Vagina (tissue), 2 donors: ENCODE measurements around the gene ZNF248. TPM values are rescaled to one million over a fixed set of nuclear protein-coding genes. Genes with fewer than 3 reads are reported as not detected.
A peak's percentile ranks its signal among the peaks of the same experiment; 100 is the strongest.

Experiments used
- DNase-seq, 2 donors: peaks; one replicate each; pipeline ENCODE4 v3.0.0-alpha.2; 2017; ENCODE audit errors: extremely low spot score in 2 of 2
- H3K27ac ChIP-seq: fragments of 200-600 bp; sonication (generic); one replicate; pipeline ENCODE4 v1.5.1; 2019
- H3K27me3 ChIP-seq: fragments of 200-600 bp; sonication (generic); one replicate; pipeline ENCODE4 v1.5.1; 2019
- H3K36me3 ChIP-seq, 2 donors: fragments of 200-600 bp; sonication (generic); one replicate each; pipeline ENCODE4 v1.5.1; 2017 to 2019
- H3K4me1 ChIP-seq: fragments of 200-600 bp; sonication (generic); one replicate; pipeline ENCODE4 v1.5.1; 2019
- H3K4me3 ChIP-seq, 2 donors: fragments of 200-600 bp; sonication (generic); 1 replicate in 1 of 2; 2 replicates in 1 of 2; pipeline ENCODE4 v1.5.1; 2016 to 2019
- H3K9me3 ChIP-seq: fragments of 200-600 bp; sonication (generic); one replicate; pipeline ENCODE4 v1.5.1; 2019
- CTCF ChIP-seq, 3 experiments: fragments of 450-650 bp in 2 of 3; fragments of 200-600 bp in 1 of 3; sonication (generic) in 1 of 3; IDR thresholded peaks; one replicate each; pipeline ENCODE4 v1.5.1; 2017 to 2019; ENCODE audit warnings: antibody characterized with exemption in 3 of 3, mild to moderate bottlenecking in 2 of 3, moderate library complexity in 2 of 3
- POLR2A ChIP-seq, 2 donors: fragments of 450-650 bp; IDR thresholded peaks; one replicate each; pipeline ENCODE4 v1.6.1; 2017; ENCODE audit warnings: antibody characterized with exemption in 2 of 2, mild to moderate bottlenecking in 2 of 2, moderate library complexity in 2 of 2
- POLR2AphosphoS5 ChIP-seq, 2 donors: sonication (generic); formaldehyde crosslinking; IDR thresholded peaks; one replicate each; pipeline ENCODE4 v1.9.0; 2017; ENCODE audit warnings: antibody characterized with exemption in 2 of 2, mild to moderate bottlenecking in 2 of 2, low read depth in 1 of 2; ENCODE audit not compliant: insufficient read depth in 1 of 2
- intact Hi-C: fragments of 100-400 bp; cut with DNase I; formaldehyde crosslinking; loops from one replicate; pipeline ENCODE4 v1.15.1; 2023
- total RNA-seq: library from RNA; depleted of rRNA; stranded (reverse); fragments of >200 nt; gene quantifications from one replicate; pipeline ENCODE4 v1.2.3, GENCODE V29; 2016

ZNF248 gene
- total RNA-seq, 1 donor from 2014 or later: 17.7 TPM

- Histone ChIP-seq H3K36me3 (no peaks in the 10 kb centered on the region), H3K9me3 (no peaks in the 10 kb centered on the region), H3K4me3 (peak overlapping the region in 1 of 2 donors; percentile 19), H3K27me3 (no peaks in the 10 kb centered on the region), H3K4me1 (peaks cover 39% of the 10 kb centered on the region), H3K27ac (peak overlapping the region; percentile 4)
- intact Hi-C loops: no loop called here
- no peak for DNase-seq
- TF ChIP-seq POLR2AphosphoS5 (IDR thresholded peaks at IDR 0.05; ENCODE audit: insufficient read depth in 1 of 2, low read depth in 1 of 2) (no peak), CTCF (IDR thresholded peaks at IDR 0.05) (no peak), POLR2A (IDR thresholded peaks at IDR 0.05) (no peak)
Observed at GRCh38 chr10:37855636-37856035, 1.8 kb downstream of the ZNF248 start.

- no peak for TF ChIP-seq POLR2AphosphoS5 (IDR thresholded peaks at IDR 0.05; ENCODE audit: insufficient read depth in 1 of 2, low read depth in 1 of 2)
- TF ChIP-seq CTCF (IDR thresholded peaks at IDR 0.05): no peak
- TF ChIP-seq POLR2A (IDR thresholded peaks at IDR 0.05): no peak
- peaks cover 35% of the 10 kb centered on the region for H3K4me1 ChIP-seq
- intact Hi-C loops: no loop called here
- H3K36me3 ChIP-seq: no peaks in the 10 kb centered on the region
- no peaks in the 10 kb centered on the region for H3K9me3 ChIP-seq
- no peaks in the 10 kb centered on the region for H3K27me3 ChIP-seq
- DNase-seq: no peak
- no peak overlapping the region for H3K4me3 ChIP-seq
- H3K27ac ChIP-seq: no peak overlapping the region
Observed at GRCh38 chr10:37854626-37855025, 2.8 kb downstream of the ZNF248 start.

- H3K36me3 ChIP-seq: peaks cover 0 to 27% of the 10 kb centered on the region in 2 donors
- DNase-seq: no peak
- H3K27ac ChIP-seq: no peak overlapping the region
- intact Hi-C loops: no loop called here
- no peaks in the 10 kb centered on the region for H3K4me1 ChIP-seq
- H3K9me3 ChIP-seq: no peaks in the 10 kb centered on the region
- no peak overlapping the region for H3K4me3 ChIP-seq
- no peak for TF ChIP-seq CTCF (IDR thresholded peaks at IDR 0.05)
- no peak for TF ChIP-seq POLR2A (IDR thresholded peaks at IDR 0.05)
- no peak for TF ChIP-seq POLR2AphosphoS5 (IDR thresholded peaks at IDR 0.05; ENCODE audit: insufficient read depth in 1 of 2, low read depth in 1 of 2)
- H3K27me3 ChIP-seq: no peaks in the 10 kb centered on the region
Observed at GRCh38 chr10:37844644-37845043, 12.8 kb downstream of the ZNF248 start.

GRCh38 chr10:37839243-37839642 lies 18.2 kb downstream of the ZNF248 start:
- Histone ChIP-seq H3K9me3 (no peaks in the 10 kb centered on the region), H3K4me3 (no peak overlapping the region), H3K27ac (no peak overlapping the region), H3K36me3 (peaks cover 0 to 65% of the 10 kb centered on the region in 2 donors), H3K27me3 (no peaks in the 10 kb centered on the region), H3K4me1 (no peaks in the 10 kb centered on the region)
- no peak for TF ChIP-seq CTCF (IDR thresholded peaks at IDR 0.05)
- no peak for TF ChIP-seq POLR2A (IDR thresholded peaks at IDR 0.05)
- TF ChIP-seq POLR2AphosphoS5 (IDR thresholded peaks at IDR 0.05; ENCODE audit: insufficient read depth in 1 of 2, low read depth in 1 of 2): no peak
- intact Hi-C loops: no loop called here
- no peak for DNase-seq

- Histone ChIP-seq H3K36me3 (peaks cover 14 to 88% of the 10 kb centered on the region in 2 donors), H3K4me1 (no peaks in the 10 kb centered on the region), H3K27me3 (no peaks in the 10 kb centered on the region), H3K27ac (no peak overlapping the region), H3K9me3 (peaks cover 39% of the 10 kb centered on the region), H3K4me3 (no peak overlapping the region)
- intact Hi-C loops: no loop called here
- no peak for TF ChIP-seq CTCF (IDR thresholded peaks at IDR 0.05)
- no peak for TF ChIP-seq POLR2AphosphoS5 (IDR thresholded peaks at IDR 0.05; ENCODE audit: insufficient read depth in 1 of 2, low read depth in 1 of 2)
- no peak for TF ChIP-seq POLR2A (IDR thresholded peaks at IDR 0.05)
- no peak for DNase-seq
Observed at GRCh38 chr10:37831495-37832333, 25.7 kb downstream of the ZNF248 start.
